Mesenchymal stem cell (in vitro differentiated cells and primary cell): Measurements from ENCODE around the gene CAMSAP2.

Source experiments
- DNase-seq: peaks from one replicate; pipeline ENCODE4 v3.0.0-alpha.2; 2013
- H2AFZ ChIP-seq: one replicate; pipeline ENCODE4 v1.6.1; 2013; ENCODE audit warnings: low read depth, mild to moderate bottlenecking, control low read depth, inconsistent platforms, low read length, moderate library complexity
- H2AK5ac ChIP-seq: 2 replicates; pipeline ENCODE4 v1.6.1; 2013; ENCODE audit warnings: low read length, moderate library complexity, mild to moderate bottlenecking, inconsistent platforms; ENCODE audit not compliant: severe bottlenecking
- H2BK120ac ChIP-seq: one replicate; pipeline ENCODE4 v1.6.1; 2013; ENCODE audit warnings: low read depth, mild to moderate bottlenecking, inconsistent platforms, low read length, moderate library complexity
- H2BK12ac ChIP-seq, 2 experiments: one replicate each; pipeline ENCODE4 v1.6.1; 2013; ENCODE audit warnings: inconsistent platforms in 2 of 2, low read length in 2 of 2, mild to moderate bottlenecking in 2 of 2, moderate library complexity in 2 of 2, control low read depth in 1 of 2
- H2BK15ac ChIP-seq: one replicate; pipeline ENCODE4 v1.6.1; 2013; ENCODE audit warnings: mild to moderate bottlenecking, low read depth, inconsistent platforms; ENCODE audit not compliant: poor library complexity, severe bottlenecking
- H2BK5ac ChIP-seq: 2 replicates; pipeline ENCODE4 v1.6.1; 2013; ENCODE audit warnings: low read depth, mild to moderate bottlenecking, low read length, control low read depth, inconsistent platforms; ENCODE audit not compliant: poor library complexity, severe bottlenecking
- H3K14ac ChIP-seq, 2 experiments: one replicate each; pipeline ENCODE4 v1.6.1; 2013; ENCODE audit warnings: inconsistent platforms in 2 of 2, low read length in 2 of 2, control low read depth in 1 of 2, mild to moderate bottlenecking in 1 of 2, moderate library complexity in 1 of 2
- H3K18ac ChIP-seq, 2 experiments: one replicate each; pipeline ENCODE4 v1.6.1; 2013; ENCODE audit warnings: inconsistent platforms in 2 of 2, low read length in 2 of 2, control low read depth in 1 of 2, low read depth in 1 of 2, mild to moderate bottlenecking in 1 of 2
- H3K23ac ChIP-seq, 2 experiments: one replicate each; pipeline ENCODE4 v1.6.1; 2013; ENCODE audit warnings: inconsistent platforms in 2 of 2, low read length in 2 of 2, mild to moderate bottlenecking in 2 of 2, moderate library complexity in 2 of 2, control low read depth in 1 of 2
- H3K27ac ChIP-seq: 2 replicates; pipeline ENCODE4 v1.5.1; 2013; ENCODE audit warnings: mild to moderate bottlenecking, moderate library complexity, low read length, control low read depth, inconsistent platforms; ENCODE audit not compliant: poor library complexity, severe bottlenecking
- H3K27me3 ChIP-seq, 2 experiments: 2 replicates each; pipeline versions ENCODE4 v1.6.1 to v1.7.0; 2013; ENCODE audit warnings: low read length in 2 of 2, mild to moderate bottlenecking in 2 of 2, moderate library complexity in 2 of 2, control low read depth in 1 of 2, inconsistent platforms in 1 of 2; ENCODE audit not compliant: control insufficient read depth in 1 of 2, insufficient read depth in 1 of 2
- H3K36me3 ChIP-seq, 2 experiments: 2 replicates each; pipeline versions ENCODE4 v1.6.1 to v1.7.0; 2013; ENCODE audit warnings: low read length in 2 of 2, control low read depth in 1 of 2, inconsistent platforms in 1 of 2, low read depth in 1 of 2, mild to moderate bottlenecking in 1 of 2; ENCODE audit not compliant: insufficient read depth in 2 of 2, control insufficient read depth in 1 of 2
- H3K4ac ChIP-seq, 2 experiments: one replicate each; pipeline ENCODE4 v1.6.1; 2013; ENCODE audit warnings: inconsistent platforms in 2 of 2, low read length in 2 of 2, mild to moderate bottlenecking in 2 of 2, moderate library complexity in 2 of 2, control low read depth in 1 of 2, low read depth in 1 of 2
- H3K4me1 ChIP-seq: 2 replicates; pipeline ENCODE4 v1.6.1; 2013; ENCODE audit warnings: low read depth, low read length, control low read depth; ENCODE audit not compliant: control insufficient read depth, insufficient read depth
- H3K4me2 ChIP-seq: 2 replicates; pipeline ENCODE4 v1.6.1; 2013; ENCODE audit warnings: low read length, mild to moderate bottlenecking, inconsistent platforms; ENCODE audit not compliant: poor library complexity, severe bottlenecking
- H3K4me3 ChIP-seq, 2 experiments: 2 replicates each; pipeline versions ENCODE4 v1.5.1 to v1.7.0; 2013; ENCODE audit warnings: low read length in 2 of 2, mild to moderate bottlenecking in 2 of 2, control low read depth in 1 of 2, low read depth in 1 of 2; ENCODE audit not compliant: insufficient read depth in 1 of 2
- H3K79me1 ChIP-seq: replicated peaks from 2 replicates; pipeline ENCODE4 v1.6.1; 2013; ENCODE audit warnings: mild to moderate bottlenecking, control low read depth, low read length, inconsistent platforms; ENCODE audit not compliant: poor library complexity, severe bottlenecking
- H3K9ac ChIP-seq: 2 replicates; pipeline ENCODE4 v1.7.0; 2013; ENCODE audit warnings: mild to moderate bottlenecking, low read length, moderate library complexity
- H3K9me3 ChIP-seq: 2 replicates; pipeline ENCODE4 v1.7.0; 2013; ENCODE audit warnings: mild to moderate bottlenecking, low read length; ENCODE audit not compliant: control insufficient read depth
- H4K8ac ChIP-seq: one replicate; pipeline ENCODE4 v1.6.1; 2013; ENCODE audit warnings: inconsistent platforms, mild to moderate bottlenecking, low read length, moderate library complexity
- H4K91ac ChIP-seq: one replicate; pipeline ENCODE4 v1.6.1; 2013; ENCODE audit warnings: mild to moderate bottlenecking, low read length, inconsistent platforms
- WGBS: methylation state at CpG from one replicate; pipeline ENCODE4 v1.1.7; 2013; ENCODE audit warnings: mixed read lengths; 5-methylcytosine and 5-hydroxymethylcytosine counted together

CAMSAP2 gene

DNA sequence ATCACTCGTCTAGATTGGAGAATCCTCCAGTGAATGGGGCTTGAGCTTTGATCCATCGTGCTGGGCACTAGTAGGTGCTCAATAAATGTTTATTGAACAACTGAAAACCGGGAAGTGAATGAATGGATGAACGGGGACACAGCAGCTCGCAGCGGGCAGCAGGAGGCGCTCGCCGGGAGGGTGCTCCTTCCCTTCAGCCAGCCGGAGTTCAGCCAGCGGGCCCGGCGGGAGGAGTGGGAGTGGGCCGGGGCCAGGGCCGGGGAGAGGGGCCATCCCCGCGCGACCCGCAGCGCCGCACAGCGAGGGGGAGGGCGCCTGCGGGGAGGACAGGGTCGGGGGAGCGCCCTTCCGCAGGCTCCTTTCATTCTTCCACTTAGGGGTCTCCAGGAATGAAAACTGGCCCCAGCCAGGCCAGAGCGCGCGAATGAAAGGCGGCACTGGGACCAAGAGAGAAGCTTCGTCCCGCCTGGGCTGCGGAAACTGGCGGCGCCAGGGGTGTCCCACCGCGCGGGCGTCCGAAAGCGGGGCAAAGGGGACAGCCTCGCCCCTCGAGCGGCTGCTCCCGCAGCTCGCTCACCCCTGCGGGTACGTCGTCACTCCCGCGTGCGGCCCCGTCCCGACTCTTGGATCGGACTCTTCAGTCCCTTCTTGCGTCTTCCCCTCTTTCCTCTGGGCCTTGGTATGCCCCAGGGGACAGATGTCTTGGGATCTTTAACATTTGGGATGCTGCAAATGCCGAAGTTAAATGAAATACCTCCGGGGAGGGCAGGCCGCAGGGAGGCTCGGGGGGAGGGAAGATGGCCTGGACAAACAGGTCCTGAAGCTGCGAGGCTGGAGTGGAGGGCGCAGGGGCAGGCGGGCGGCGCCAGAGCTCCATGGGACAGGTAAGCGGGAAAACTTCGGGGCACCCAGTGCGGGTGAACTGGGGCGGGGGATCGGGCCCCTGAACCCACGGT lies 152.4 kb downstream of the CAMSAP2 start:
- Histone ChIP-seq H3K9me3 (no peaks in the 10 kb centered on the region), H2BK12ac (peak overlapping the region; percentile 62 to 86), H3K4me1 (peaks cover 51% of the 10 kb centered on the region), H3K14ac (no peak overlapping the region), H4K8ac (peak overlapping the region; percentile 87), H4K91ac (peak overlapping the region; percentile 91), H3K4me2 (peak overlapping the region; percentile 78), H3K79me1 (peaks cover 4% of the 10 kb centered on the region), H3K4ac (peak overlapping the region in 1 of 2 experiments; percentile 63), H3K9ac (peak overlapping the region; percentile 84), H2AK5ac (no peak overlapping the region), H3K27ac (peak overlapping the region; percentile 65), H2BK15ac (no peak overlapping the region), H3K18ac (peak overlapping the region; percentile 71 to 88), H3K4me3 (peak overlapping the region; percentile 70 to 82), H3K23ac (peak overlapping the region in 1 of 2 experiments; percentile 44), H2BK120ac (peak overlapping the region; percentile 89), H3K36me3 (peaks cover 0 to 2% of the 10 kb centered on the region in 2 experiments), H2AFZ (peak overlapping the region; percentile 79), H2BK5ac (peak overlapping the region; percentile 98), H3K27me3 (peaks cover 0 to 93% of the 10 kb centered on the region in 2 experiments)
- WGBS: 2% methylated on average over 58 of the region's 72 CpGs
- DNase-seq: peak; percentile 69

DNA sequence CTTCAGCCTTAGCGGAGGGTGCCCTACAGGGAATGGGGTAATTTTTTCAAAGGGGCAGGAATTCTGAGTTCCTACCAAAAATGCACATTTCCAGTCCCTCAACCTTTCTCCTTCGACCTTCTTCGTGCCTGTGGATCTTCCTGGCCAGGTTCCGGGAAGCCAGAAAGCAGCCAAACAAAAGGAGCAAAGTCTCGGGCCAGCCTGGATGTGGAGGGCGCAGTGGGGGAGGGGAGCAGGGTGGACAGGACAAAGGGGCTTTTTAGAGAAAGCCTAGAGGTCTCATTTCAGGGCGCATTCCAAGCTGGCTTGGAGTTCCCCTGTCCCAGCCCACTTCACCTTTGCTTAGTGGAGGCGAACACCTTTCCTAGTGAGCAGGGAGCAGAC lies 153.1 kb downstream of the CAMSAP2 start:
- Histone ChIP-seq H2BK120ac (no peak overlapping the region), H3K4ac (no peak overlapping the region), H3K23ac (peak overlapping the region in 1 of 2 experiments; percentile 6), H2BK15ac (no peak overlapping the region), H3K4me3 (peak overlapping the region; percentile 70 to 82), H3K27ac (peak overlapping the region; percentile 65), H4K8ac (no peak overlapping the region), H3K4me2 (peak overlapping the region; percentile 78), H3K36me3 (peaks cover 0 to 2% of the 10 kb centered on the region in 2 experiments), H3K79me1 (peaks cover 4% of the 10 kb centered on the region), H2BK5ac (peak overlapping the region; percentile 98), H3K9me3 (no peaks in the 10 kb centered on the region), H3K14ac (no peak overlapping the region), H2BK12ac (no peak overlapping the region), H3K18ac (no peak overlapping the region), H4K91ac (no peak overlapping the region), H3K9ac (no peak overlapping the region), H3K4me1 (peaks cover 54% of the 10 kb centered on the region), H3K27me3 (peaks cover 0 to 92% of the 10 kb centered on the region in 2 experiments), H2AFZ (peak overlapping the region; percentile 79), H2AK5ac (no peak overlapping the region)
- DNase-seq: no peak
- 5% methylated on average over 6 of the region's 8 CpGs for WGBS

DNA sequence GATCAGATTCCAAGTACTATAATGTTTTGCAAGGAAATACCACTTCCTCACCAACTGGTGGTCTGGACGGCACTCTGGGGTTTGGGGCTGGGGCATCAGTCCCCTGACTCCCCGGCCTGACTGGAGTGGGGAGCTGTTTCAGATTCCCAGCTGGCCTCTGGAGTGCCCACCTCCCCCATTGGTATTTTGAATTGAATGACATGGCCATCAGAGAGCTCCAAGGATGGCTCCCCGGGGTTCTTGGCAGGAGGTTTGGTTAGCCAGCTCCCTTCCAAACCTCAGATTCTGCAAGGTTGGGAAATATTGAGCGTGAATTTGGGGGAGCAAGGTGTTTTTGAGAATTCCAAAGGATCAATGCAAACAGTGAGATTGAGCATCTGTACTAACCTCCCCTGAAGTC lies 153.9 kb downstream of the CAMSAP2 start:
- H3K18ac ChIP-seq: no peak overlapping the region
- H3K4me1 ChIP-seq: peaks cover 56% of the 10 kb centered on the region
- no peak overlapping the region for H3K4ac ChIP-seq
- peak overlapping the region; percentile 64 for H3K27ac ChIP-seq
- no peak overlapping the region for H4K8ac ChIP-seq
- no peaks in the 10 kb centered on the region for H3K9me3 ChIP-seq
- peak overlapping the region in 1 of 2 experiments; percentile 41 for H3K4me3 ChIP-seq
- no peak overlapping the region for H3K9ac ChIP-seq
- H3K23ac ChIP-seq: no peak overlapping the region
- WGBS: 25% methylated on average over 4 of the region's 4 CpGs
- no peak overlapping the region for H4K91ac ChIP-seq
- H2AK5ac ChIP-seq: peak overlapping the region; percentile 9
- DNase-seq: no peak
- no peak overlapping the region for H2AFZ ChIP-seq
- no peak overlapping the region for H3K14ac ChIP-seq
- peaks cover 0 to 92% of the 10 kb centered on the region in 2 experiments for H3K27me3 ChIP-seq
- no peak overlapping the region for H2BK15ac ChIP-seq
- H2BK120ac ChIP-seq: no peak overlapping the region
- peaks cover 7% of the 10 kb centered on the region for H3K79me1 ChIP-seq
- no peak overlapping the region for H2BK5ac ChIP-seq
- H3K4me2 ChIP-seq: peak overlapping the region; percentile 78
- peaks cover 0 to 2% of the 10 kb centered on the region in 2 experiments for H3K36me3 ChIP-seq
- no peak overlapping the region for H2BK12ac ChIP-seq

DNA sequence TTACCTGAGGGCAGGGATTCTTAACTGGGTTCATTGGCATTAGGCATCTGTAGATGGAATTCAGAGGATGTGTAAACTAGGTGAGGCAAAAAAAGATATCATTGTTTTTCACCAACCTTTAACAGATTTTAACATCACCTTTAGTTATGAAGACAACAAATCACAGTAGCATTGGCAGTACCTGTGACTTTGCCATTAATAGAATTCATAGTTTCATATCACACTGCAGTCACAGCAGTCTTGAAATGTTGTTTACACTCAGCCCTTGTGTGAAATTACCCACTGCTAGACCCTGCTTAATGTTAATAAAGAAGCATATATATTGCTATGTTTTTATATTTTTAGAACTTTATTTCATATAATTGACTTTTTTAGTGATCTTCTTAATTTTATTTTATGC lies 154.3 kb downstream of the CAMSAP2 start:
- H2AFZ ChIP-seq: no peak overlapping the region
- no peak for DNase-seq
- peaks cover 10% of the 10 kb centered on the region for H3K79me1 ChIP-seq

More for the DNA sequence above, 154.3 kb downstream of the CAMSAP2 start:
- H3K4me3 ChIP-seq: no peak overlapping the region
- no peak overlapping the region for H3K9ac ChIP-seq
- H2AK5ac ChIP-seq: no peak overlapping the region
- H3K36me3 ChIP-seq: peaks cover 0 to 2% of the 10 kb centered on the region in 2 experiments
- peaks cover 0 to 92% of the 10 kb centered on the region in 2 experiments for H3K27me3 ChIP-seq
- no peaks in the 10 kb centered on the region for H3K9me3 ChIP-seq
- H3K27ac ChIP-seq: peak overlapping the region; percentile 64
- H2BK15ac ChIP-seq: no peak overlapping the region
- peak overlapping the region; percentile 78 for H3K4me2 ChIP-seq
- no peak overlapping the region for H2BK12ac ChIP-seq
- no peak overlapping the region for H4K91ac ChIP-seq
- H2BK120ac ChIP-seq: no peak overlapping the region
- H3K18ac ChIP-seq: no peak overlapping the region
- H2BK5ac ChIP-seq: no peak overlapping the region
- no peak overlapping the region for H4K8ac ChIP-seq
- no peak overlapping the region for H3K23ac ChIP-seq
- no peak overlapping the region for H3K14ac ChIP-seq
- H3K4ac ChIP-seq: no peak overlapping the region
- peaks cover 55% of the 10 kb centered on the region for H3K4me1 ChIP-seq
